ENCODE measurements around the gene BIN2. TPM values are rescaled to one million over a fixed set of nuclear protein-coding genes. Genes with fewer than 3 reads are reported as not detected.
A peak's percentile ranks its signal among the peaks of the same experiment; 100 is the strongest.

BIN2 gene
- total RNA-seq, 2 experiments from 2014 or later = 39.5 to 41.7 TPM

- Mint-ChIP-seq H3K4me3 (peak overlapping the region; percentile 91), H3K36me3 (ENCODE audit: low read depth) (peaks cover 34% of the 10 kb centered on the region), H3K4me1 (ENCODE audit: low read depth) (peaks cover 69% of the 10 kb centered on the region), H3K27ac (peak overlapping the region; percentile 98), H3K27me3 (no peaks in the 10 kb centered on the region), H3K9me3 (no peaks in the 10 kb centered on the region)
- peak; percentile 69 for DNase-seq
- POLR2A ChIA-PET = interaction anchor here (0.6 to 1.6 kb wide), 6 partner anchors 10 to 297 kb away, joined by 3 to 4 read pairs (median 3); partner anchors contain the start of gene CSRNP2
- peak; percentile 18 for ATAC-seq
- CTCF ChIA-PET = interaction anchor here (0.9 to 5.9 kb wide), 4 partner anchors 13 to 19 kb away, joined by 3 to 38 read pairs (median 3); no protein-coding TSS in a partner anchor
- intact Hi-C loops (cut with micrococcal nuclease) = no loop called here
- TF ChIP-seq CTCF (IDR thresholded peaks at IDR 0.05) = no peak
Observed at GRCh38 chr12:51322452-51322851, 1.5 kb downstream of the BIN2 start.

DNA sequence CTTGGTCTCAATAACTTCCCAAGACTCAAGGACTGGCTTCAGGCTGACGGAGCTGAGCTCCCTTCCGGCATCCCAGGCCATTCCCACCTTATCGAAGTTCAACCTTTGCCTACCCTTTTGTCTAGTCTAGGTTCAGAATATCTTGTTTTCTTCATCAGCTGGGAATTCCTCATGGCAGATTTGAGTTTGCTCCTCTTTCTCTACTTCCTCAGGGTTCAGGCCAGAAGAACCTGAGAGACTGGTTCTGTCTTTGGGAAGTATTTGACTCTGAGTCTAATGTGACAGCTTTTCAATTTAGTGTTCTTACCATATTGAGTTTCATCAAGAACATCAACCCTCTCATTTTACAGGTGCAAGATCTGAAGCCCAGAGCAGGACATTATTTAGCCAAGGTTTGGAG, 2.1 kb downstream of the BIN2 start:
- no peak for ATAC-seq

DNA sequence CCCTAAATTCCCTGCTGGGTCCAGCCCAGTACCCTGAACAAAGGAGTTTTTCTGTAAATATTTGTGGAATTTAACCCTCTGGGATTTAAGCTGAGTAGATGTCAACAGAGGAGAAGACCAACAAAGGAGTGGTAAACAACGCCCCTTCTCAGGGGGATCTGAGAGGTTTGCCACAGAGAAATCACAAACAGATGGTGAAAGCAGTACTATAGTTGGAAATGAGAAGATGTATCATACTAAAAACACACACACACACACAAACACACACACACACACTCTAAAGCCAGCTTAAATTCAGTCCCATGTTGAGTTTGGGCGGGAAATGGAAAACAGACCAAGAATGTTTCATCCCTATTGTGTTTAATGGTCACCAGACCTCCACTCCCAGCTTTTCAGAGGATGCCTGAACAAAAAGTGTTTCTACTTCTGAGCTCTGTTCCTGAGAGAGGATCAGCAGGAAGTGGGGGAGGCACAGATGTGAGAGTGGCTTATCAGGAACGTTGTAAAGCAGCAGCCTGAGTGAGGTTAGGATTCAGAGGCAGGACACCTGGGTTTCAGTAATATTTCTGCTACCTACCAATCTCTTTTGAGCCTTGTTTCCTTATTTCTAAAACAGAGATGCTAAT, 3.2 kb downstream of the BIN2 start:
- ChIA-PET CTCF (interaction anchor here (0.9 to 5.9 kb wide), 3 partner anchors 21 to 82 kb away, joined by 3 to 38 read pairs (median 4); partner anchors contain the start of gene DAZAP2), POLR2A (interaction anchor here (0.6 to 1.3 kb wide), 5 partner anchors 14 to 312 kb away, joined by 3 to 6 read pairs (median 3); no protein-coding TSS in a partner anchor)
- DNase-seq (no peak), ATAC-seq (no peak)
- H3K4me3 Mint-ChIP-seq = peak overlapping the region; percentile 91
- peaks cover 64% of the 10 kb centered on the region for H3K4me1 Mint-ChIP-seq (ENCODE audit: low read depth)
- peak overlapping the region; percentile 75 for H3K27ac Mint-ChIP-seq
- H3K36me3 Mint-ChIP-seq (ENCODE audit: low read depth) = peaks cover 42% of the 10 kb centered on the region
- intact Hi-C loops (cut with micrococcal nuclease) = no loop called here
- H3K9me3 Mint-ChIP-seq = no peaks in the 10 kb centered on the region
- H3K27me3 Mint-ChIP-seq = no peaks in the 10 kb centered on the region
- no peak for TF ChIP-seq CTCF (IDR thresholded peaks at IDR 0.05)

More for the DNA sequence above, 2.1 kb downstream of the BIN2 start:
- Mint-ChIP-seq H3K4me3 (peak overlapping the region; percentile 91), H3K9me3 (no peaks in the 10 kb centered on the region), H3K4me1 (ENCODE audit: low read depth) (peaks cover 67% of the 10 kb centered on the region), H3K27me3 (no peaks in the 10 kb centered on the region), H3K36me3 (ENCODE audit: low read depth) (peaks cover 38% of the 10 kb centered on the region), H3K27ac (peak overlapping the region; percentile 75)
- intact Hi-C loops (cut with micrococcal nuclease) = no loop called here
- ChIA-PET CTCF (interaction anchor here (0.9 to 5.9 kb wide), 3 partner anchors 12 to 30 kb away, joined by 3 to 38 read pairs (median 4); no protein-coding TSS in a partner anchor), POLR2A (interaction anchor here (0.8 to 1.6 kb wide), 2 partner anchors 10 to 54 kb away, joined by 3 to 4 read pairs; no protein-coding TSS in a partner anchor)
- no peak for DNase-seq
- TF ChIP-seq CTCF (IDR thresholded peaks at IDR 0.05) = no peak

DNA sequence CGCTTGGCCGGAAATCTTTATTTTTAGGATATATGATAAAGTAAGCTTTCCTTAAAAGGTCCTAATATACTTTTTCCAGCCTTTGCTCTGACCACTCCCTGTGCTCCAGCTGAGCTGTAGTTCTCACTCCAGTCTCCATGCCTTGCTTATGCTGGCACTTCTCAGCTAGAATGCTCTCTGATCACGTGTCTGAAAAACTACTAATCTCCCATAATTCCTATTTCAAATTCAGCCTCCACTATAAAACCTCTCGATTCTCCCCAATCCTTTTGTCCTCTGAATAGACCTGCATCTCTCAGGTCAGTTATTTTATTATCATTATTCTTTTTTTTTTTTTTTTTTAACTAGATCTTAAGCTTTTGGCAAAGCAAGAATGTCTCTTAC, 3.7 kb downstream of the BIN2 start:
- H3K4me1 Mint-ChIP-seq (ENCODE audit: low read depth) = peaks cover 65% of the 10 kb centered on the region
- intact Hi-C loops (cut with micrococcal nuclease) = no loop called here
- H3K9me3 Mint-ChIP-seq = no peaks in the 10 kb centered on the region
- no peak for TF ChIP-seq CTCF (IDR thresholded peaks at IDR 0.05)
- peak overlapping the region; percentile 75 for H3K27ac Mint-ChIP-seq
- no peak for ATAC-seq
- peaks cover 42% of the 10 kb centered on the region for H3K36me3 Mint-ChIP-seq (ENCODE audit: low read depth)
- H3K27me3 Mint-ChIP-seq = no peaks in the 10 kb centered on the region
- ChIA-PET POLR2A (interaction anchor here (0.6 to 1.3 kb wide), 5 partner anchors 14 to 311 kb away, joined by 3 to 6 read pairs (median 3); no protein-coding TSS in a partner anchor), CTCF (interaction anchor here (1.1 to 5.9 kb wide), 2 partner anchors 21 to 82 kb away, joined by 3 to 38 read pairs; partner anchors contain the start of gene DAZAP2)
- H3K4me3 Mint-ChIP-seq = no peak overlapping the region
- DNase-seq = no peak
